ENCODE measurements around the gene CAPN8. TPM values are rescaled to one million over a fixed set of nuclear protein-coding genes. Genes with fewer than 3 reads are reported as not detected.

CAPN8 gene
- polyA plus RNA-seq = under 1 TPM in 1 of 3 donors, not detected in 2; 0.09 TPM

DNA sequence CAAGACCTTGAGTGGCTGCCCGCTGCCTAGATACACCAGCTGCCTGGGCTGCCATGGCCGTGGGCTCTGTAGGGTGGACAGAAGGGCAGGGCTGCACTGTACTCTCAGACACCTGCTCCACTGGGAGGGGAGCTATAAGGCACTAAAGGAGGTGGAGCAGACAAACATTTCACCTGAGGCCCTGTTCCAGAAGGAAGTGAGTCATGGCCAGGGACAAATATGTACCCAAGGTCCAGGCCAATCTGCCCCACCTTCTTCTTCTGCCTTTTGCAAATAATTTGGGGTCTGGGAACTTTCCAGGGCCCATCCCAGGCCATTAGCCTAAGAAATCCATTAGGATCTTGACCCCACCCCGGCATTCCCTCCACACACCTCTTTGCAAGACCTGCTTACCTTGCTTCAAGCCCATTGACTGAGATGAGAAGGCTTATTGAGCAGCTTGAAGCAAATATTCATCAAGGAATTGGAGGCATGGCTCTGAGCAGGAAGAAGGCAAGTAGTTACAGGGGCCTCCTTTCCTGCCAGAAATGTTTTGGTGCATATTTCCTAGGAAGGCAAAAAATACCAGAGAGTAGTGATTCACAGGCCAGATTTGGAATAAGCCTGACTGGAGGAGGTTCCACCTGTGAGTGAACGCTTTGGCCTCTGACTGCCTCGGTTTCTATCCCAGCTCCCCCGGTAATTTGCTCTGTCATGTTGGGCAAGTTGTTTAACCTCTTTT, at the start of gene CAPN8:
CAPN8 (minus strand) TSS at position 110 of the 721 bp plus-strand sequence; CDS start at position 55, 55 bp downstream.
- Mint-ChIP-seq H3K4me1 (peaks cover 0 to 1% of the 10 kb centered on the region in 2 donors), H3K27ac (no peak within 1 kb of the TSS), H3K36me3 (peaks cover 0 to 4% (median 0%) of the 10 kb centered on the region in 3 donors), H3K4me3 (no peak within 1 kb of the TSS), H3K27me3 (ENCODE audit: low read depth in 3 of 3) (peaks cover 2 to 7% (median 3%) of the 10 kb centered on the region in 3 donors), H3K9me3 (no peaks in the 10 kb centered on the region)
- no peak for DNase-seq

DNA sequence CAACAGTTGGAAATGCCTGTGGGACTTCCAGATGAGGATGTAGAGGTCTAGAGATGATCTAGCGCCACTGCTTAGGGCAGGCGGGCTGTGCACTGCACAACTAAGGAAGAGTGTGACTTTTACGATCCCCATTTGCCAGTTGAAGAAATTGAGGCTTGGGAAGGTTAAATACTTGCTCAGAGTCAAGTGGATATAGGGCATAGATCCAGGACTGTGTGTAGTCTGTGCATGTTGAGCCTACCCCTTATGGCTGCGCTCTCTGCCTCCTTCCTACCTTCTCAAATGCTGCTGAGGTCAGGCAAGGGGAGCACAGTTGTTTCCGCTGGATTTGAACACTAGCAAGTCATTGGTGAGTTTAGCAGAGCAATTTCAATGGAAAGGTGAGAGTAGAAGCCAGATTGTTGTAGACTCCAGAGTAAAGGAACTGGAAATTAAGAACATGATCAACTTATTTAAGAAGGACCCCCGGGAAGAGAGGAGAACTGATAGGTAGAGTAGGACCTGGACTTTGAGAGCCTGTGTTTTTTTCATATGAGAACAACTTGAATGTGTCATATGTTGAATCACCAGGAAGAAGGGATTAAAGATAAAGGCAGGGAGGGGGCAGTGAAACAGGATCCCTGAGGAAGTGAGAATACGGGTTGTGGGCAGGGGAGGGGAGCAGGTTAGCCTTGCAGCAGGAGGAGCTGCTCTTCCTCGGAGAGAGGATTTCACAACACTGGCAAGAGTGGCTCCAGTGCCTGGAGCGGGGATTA, 49.5 kb upstream of the CAPN8 start:
- peaks cover 5 to 10% (median 6%) of the 10 kb centered on the region in 3 donors for H3K27me3 Mint-ChIP-seq (ENCODE audit: low read depth in 3 of 3)
- H3K4me1 Mint-ChIP-seq = peaks cover 77 to 80% of the 10 kb centered on the region in 2 donors
- H3K9me3 Mint-ChIP-seq = no peaks in the 10 kb centered on the region
- H3K4me3 Mint-ChIP-seq = peak overlapping the region; percentile 72 to 81 (median 80)
- H3K27ac Mint-ChIP-seq = peak overlapping the region; percentile 90 to 98 (median 94)
- no peak for DNase-seq
- peaks cover 6 to 22% (median 13%) of the 10 kb centered on the region in 3 donors for H3K36me3 Mint-ChIP-seq

DNA sequence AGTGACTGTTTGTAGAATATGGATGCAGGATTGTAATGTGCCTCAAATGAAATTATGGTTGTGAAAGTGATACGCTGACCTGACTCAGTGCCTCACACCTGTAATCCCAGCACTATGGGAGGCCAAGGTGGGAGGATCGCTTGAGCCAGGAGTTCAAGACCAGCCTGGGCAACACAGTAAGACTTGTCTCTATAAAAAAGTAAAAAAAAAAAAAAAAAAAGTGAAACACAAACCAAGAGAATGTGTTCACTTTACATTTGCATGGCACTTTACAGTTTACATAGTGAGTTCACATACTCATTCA, 48.9 kb upstream of the CAPN8 start:
- Mint-ChIP-seq H3K9me3 (no peaks in the 10 kb centered on the region), H3K36me3 (peaks cover 6 to 17% (median 9%) of the 10 kb centered on the region in 3 donors), H3K27ac (peak overlapping the region; percentile 90 to 98 (median 94)), H3K4me3 (peak overlapping the region; percentile 79 to 95 (median 87)), H3K4me1 (peaks cover 73 to 74% of the 10 kb centered on the region in 2 donors), H3K27me3 (ENCODE audit: low read depth in 3 of 3) (peaks cover 5 to 10% (median 6%) of the 10 kb centered on the region in 3 donors)
- no peak for DNase-seq

DNA sequence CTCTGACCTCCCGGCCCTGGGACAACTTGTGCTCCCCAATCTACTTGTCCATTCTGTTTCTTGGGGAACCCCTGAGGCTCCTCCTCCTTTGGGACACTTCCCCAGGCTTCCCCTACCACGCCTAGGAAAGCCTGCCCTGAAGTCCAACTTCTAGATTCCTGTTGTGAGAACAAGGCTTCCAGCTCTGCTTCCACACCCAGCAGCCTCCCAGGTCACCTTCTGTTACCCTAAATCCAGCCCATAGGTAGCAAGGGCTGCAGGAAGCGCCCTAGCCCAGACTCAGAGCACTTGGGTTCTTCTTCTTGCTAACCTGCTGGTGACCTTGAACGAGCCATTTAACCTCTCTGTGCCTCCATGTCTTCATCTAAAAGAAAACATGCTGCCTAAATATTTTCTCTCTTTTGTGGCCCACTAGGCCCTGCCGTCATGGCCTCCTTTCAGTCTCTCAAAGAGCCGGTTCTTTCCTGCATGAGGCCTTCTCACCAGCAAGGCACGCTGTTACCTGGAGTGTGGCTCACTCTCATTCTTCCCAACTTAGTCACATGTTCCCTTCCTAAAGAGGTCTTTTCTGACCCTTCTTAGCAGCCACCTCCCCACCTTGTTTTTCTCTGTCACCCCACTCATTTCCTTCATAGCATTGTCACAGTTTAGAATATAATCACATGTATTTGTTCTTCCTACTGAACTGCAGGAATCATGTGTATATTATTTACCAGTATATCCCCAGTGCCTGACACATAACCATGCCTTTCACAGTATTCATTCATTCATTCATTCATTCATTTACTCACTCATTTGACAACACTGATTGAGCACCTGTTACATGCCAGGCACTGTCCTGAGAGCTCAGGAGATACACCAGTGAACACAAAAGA, 48.3 kb upstream of the CAPN8 start:
- Mint-ChIP-seq H3K9me3 (no peaks in the 10 kb centered on the region), H3K27me3 (ENCODE audit: low read depth in 3 of 3) (peaks cover 5 to 10% (median 6%) of the 10 kb centered on the region in 3 donors), H3K4me3 (peak overlapping the region; percentile 79 to 95 (median 87)), H3K36me3 (peaks cover 4 to 11% (median 5%) of the 10 kb centered on the region in 3 donors), H3K4me1 (peaks cover 70 to 72% of the 10 kb centered on the region in 2 donors), H3K27ac (peak overlapping the region; percentile 89 to 98 (median 90))
- DNase-seq = no peak

DNA sequence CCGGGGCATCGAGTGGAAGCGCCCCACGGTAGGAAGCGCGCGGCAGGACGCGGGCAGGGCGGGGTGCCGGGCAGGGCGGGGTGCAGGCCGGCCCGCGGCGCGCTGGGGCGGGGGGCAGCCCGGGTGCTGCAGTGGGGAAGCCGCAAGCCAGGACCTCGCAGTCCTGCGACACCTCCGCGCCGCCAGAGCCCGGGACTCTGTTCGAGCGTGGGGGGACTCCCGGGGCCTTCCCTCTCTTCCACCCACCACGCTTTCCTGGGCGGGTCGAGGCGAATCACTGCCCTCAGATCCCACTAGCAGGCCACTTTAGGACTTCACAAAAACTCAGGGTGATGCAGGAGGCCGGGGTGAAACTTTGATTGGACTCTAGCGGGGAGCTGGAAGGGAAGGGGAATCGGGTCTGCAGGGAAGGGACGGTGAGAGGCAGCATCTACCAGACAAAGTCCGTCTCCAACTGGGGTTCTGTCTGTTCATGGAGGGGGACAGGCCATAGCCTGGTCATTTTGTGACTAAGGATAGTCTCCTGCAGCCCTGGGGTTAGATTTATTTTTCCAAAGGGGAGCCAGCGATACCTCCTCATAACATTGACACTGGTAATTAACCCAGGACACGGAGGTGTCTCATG, 47.5 kb upstream of the CAPN8 start:
- Mint-ChIP-seq H3K4me3 (peak overlapping the region; percentile 79 to 95 (median 87)), H3K9me3 (no peaks in the 10 kb centered on the region), H3K27ac (peak overlapping the region; percentile 89 to 98 (median 90)), H3K36me3 (peaks cover 4 to 6% (median 4%) of the 10 kb centered on the region in 3 donors), H3K4me1 (peaks cover 62 to 63% of the 10 kb centered on the region in 2 donors), H3K27me3 (ENCODE audit: low read depth in 3 of 3) (peaks cover 5 to 10% (median 6%) of the 10 kb centered on the region in 3 donors)
- peak; percentile 53 to 54 (median 54) for DNase-seq

GRCh38 chr1:223712194-223712849, 46.8 kb upstream of the CAPN8 start, which contains the start of gene CAPN2:
CAPN2 (plus strand) TSS chr1:223712539; CDS start chr1:223712641, 102 bp downstream.
- Mint-ChIP-seq H3K4me3 (peak within 1 kb of the TSS; percentile 79 to 95 (median 87)), H3K9me3 (no peaks in the 10 kb centered on the region), H3K27ac (peak within 1 kb of the TSS; percentile 89 to 98 (median 90)), H3K27me3 (ENCODE audit: low read depth in 3 of 3) (peaks cover 5 to 10% (median 6%) of the 10 kb centered on the region in 3 donors), H3K4me1 (peaks cover 56 to 57% of the 10 kb centered on the region in 2 donors), H3K36me3 (peaks cover 4 to 6% (median 4%) of the 10 kb centered on the region in 3 donors)
- peak; percentile 62 to 67 (median 64) for DNase-seq

GRCh38 chr1:223711747-223712193, 46.3 kb upstream of the CAPN8 start:
- Mint-ChIP-seq H3K9me3 (no peaks in the 10 kb centered on the region), H3K4me1 (peaks cover 50 to 51% of the 10 kb centered on the region in 2 donors), H3K4me3 (peak overlapping the region; percentile 74 to 83 (median 77)), H3K27me3 (ENCODE audit: low read depth in 3 of 3) (peaks cover 5 to 6% (median 5%) of the 10 kb centered on the region in 3 donors), H3K27ac (peak overlapping the region; percentile 59 to 88 (median 80)), H3K36me3 (peaks cover 0 to under 1% (median 0%) of the 10 kb centered on the region in 3 donors)
- no peak for DNase-seq

DNA sequence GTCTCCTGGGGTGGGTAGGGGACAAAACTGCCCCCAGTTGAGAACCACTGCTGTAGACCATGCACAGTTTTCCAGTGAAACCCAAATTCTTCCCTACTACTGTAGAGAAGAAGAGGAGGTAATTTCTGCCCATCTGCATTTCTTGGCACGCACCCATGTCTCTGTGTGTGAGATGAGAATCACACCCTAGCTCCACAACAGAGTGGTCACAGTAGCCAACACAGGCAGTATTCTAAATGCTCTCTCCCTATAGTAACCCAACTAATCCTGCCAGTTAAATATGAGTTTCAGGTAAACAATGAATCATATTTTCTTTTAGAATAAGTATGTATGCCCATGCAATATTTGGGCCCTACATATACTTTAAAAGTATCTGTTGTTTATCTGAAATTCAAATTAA, 45.7 kb upstream of the CAPN8 start:
- Mint-ChIP-seq H3K36me3 (no peaks in the 10 kb centered on the region), H3K9me3 (no peaks in the 10 kb centered on the region), H3K27ac (peak overlapping the region; percentile 10 to 88 (median 79)), H3K4me3 (peak overlapping the region; percentile 74 to 83 (median 77)), H3K4me1 (peaks cover 44 to 45% of the 10 kb centered on the region in 2 donors), H3K27me3 (ENCODE audit: low read depth in 3 of 3) (peaks cover 2 to 6% (median 5%) of the 10 kb centered on the region in 3 donors)
- DNase-seq = no peak

DNA sequence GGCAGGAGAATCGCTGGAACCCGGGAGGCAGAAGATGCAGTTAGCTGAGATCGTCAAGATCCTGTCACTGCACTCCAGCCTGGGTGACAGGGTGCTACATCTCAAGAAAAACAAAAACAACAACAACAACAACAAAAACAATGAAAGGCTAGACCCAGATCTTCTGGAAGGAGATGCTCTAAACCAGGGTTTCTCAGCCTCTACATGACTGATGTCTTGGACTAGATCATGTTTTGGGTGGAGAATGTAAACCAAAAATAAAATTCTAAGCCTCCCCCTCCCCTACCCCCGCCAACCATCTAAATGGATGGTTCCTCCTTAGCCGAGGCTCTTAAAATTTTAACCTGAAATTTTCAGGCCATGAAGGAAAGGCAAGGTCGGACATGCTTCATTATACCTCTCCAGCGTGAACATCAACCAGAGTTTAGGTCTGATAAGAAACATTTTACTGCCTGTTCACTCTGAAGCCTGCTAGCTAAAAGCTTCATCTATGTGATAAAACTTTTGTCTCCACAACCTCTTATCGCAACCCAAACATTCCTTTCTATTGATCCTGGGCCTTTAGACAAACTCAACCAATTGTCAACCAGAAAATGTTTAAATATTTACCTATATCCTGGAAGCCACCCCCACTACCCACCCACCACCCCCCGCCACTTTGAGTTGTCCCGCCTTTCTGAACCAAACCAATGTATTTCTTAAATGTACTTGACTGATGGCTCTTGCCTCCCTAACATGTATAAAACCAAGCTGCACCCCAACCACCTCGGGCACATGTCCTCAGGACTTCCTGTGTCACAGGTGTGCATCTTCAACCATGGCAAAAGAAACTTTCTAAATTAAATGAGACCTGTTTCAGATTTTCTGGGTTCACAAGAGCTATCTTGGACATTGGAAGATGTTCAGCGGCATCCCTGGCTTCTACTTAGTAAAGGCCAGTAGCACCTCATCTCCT, 45.0 kb upstream of the CAPN8 start:
- Mint-ChIP-seq H3K36me3 (no peaks in the 10 kb centered on the region), H3K9me3 (no peaks in the 10 kb centered on the region), H3K27ac (peak overlapping the region in 2 of 6 donors; percentile 59 to 88), H3K4me3 (peak overlapping the region in 3 of 5 donors; percentile 74 to 83 (median 81)), H3K4me1 (peaks cover 37 to 40% of the 10 kb centered on the region in 2 donors), H3K27me3 (ENCODE audit: low read depth in 3 of 3) (peaks cover 2 to 6% (median 5%) of the 10 kb centered on the region in 3 donors)
- DNase-seq = no peak

DNA sequence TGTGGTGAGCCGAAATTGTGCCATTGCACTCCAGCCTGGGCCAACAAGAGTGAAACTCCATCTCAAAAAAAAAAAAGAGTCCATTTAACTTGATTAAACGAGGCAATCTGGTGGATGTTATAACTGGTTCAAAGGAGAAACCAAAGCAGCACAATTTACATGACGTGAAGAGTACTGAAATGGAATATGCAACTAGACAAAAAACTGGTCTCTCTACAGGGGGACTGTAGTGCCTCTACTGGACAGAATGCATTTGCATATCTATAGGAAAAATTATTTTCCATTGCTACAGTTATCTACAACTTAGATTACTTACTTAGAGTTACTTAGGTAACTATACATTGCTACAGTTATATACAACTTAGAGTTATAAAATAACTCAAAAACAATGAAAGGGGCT, 44.1 kb upstream of the CAPN8 start:
- Mint-ChIP-seq H3K36me3 (no peaks in the 10 kb centered on the region), H3K27me3 (ENCODE audit: low read depth in 3 of 3) (peaks cover 2 to 6% (median 5%) of the 10 kb centered on the region in 3 donors), H3K4me1 (peaks cover 35 to 40% of the 10 kb centered on the region in 2 donors), H3K9me3 (no peaks in the 10 kb centered on the region), H3K4me3 (no peak overlapping the region), H3K27ac (no peak overlapping the region)
- no peak for DNase-seq

GRCh38 chr1:223708651-223709268, 43.3 kb upstream of the CAPN8 start:
- H3K27me3 Mint-ChIP-seq (ENCODE audit: low read depth in 3 of 3) = peaks cover 2 to 6% (median 5%) of the 10 kb centered on the region in 3 donors
- H3K4me1 Mint-ChIP-seq = peaks cover 29 to 35% of the 10 kb centered on the region in 2 donors
- no peak overlapping the region for H3K4me3 Mint-ChIP-seq
- no peaks in the 10 kb centered on the region for H3K9me3 Mint-ChIP-seq
- no peak for DNase-seq
- H3K36me3 Mint-ChIP-seq = no peaks in the 10 kb centered on the region
- peak overlapping the region in 2 of 6 donors; percentile 4 to 63 for H3K27ac Mint-ChIP-seq
